HepG2 (cell line): ENCODE data around the gene KCNAB2. TPM values are rescaled to one million over a fixed set of nuclear protein-coding genes. Genes with fewer than 3 reads are reported as not detected.

Experiments
- polyA plus RNA-seq, 8 experiments: library from polyadenylated mRNA; depleted of rRNA in 3 of 8; stranded (reverse) in 7 of 8; unstranded in 1 of 8; fragments of >200 nt; fragmentation: Illumina TruSeq in 4 of 8; extraction: Trizol in 4 of 8; gene quantifications; 2 replicates each; pipeline versions ENCODE4 v1.2.1 to v1.2.3, GENCODE V29; 2011 to 2016; ENCODE audit warnings: low read depth in 4 of 8, missing spikeins in 1 of 8, mixed read lengths in 1 of 8; ENCODE audit not compliant: insufficient read depth in 1 of 8
- total RNA-seq, 5 experiments: library from RNA; depleted of rRNA; stranded (reverse); fragments of >200 nt; fragmentation: Illumina TruSeq; extraction: Trizol; gene quantifications; 2 replicates each; pipeline ENCODE4 v1.2.3, GENCODE V29; 2016; ENCODE audit warnings: low read depth in 1 of 5

The KCNAB2 gene
- total and polyA plus RNA-seq, 2 of the 13 experiments (the other 11 are each of a cell fraction or from before 2014, with no cell fraction given) = 6.2 to 8.8 TPM

Other genes starting within 250 kb of the KCNAB2 start
- gene NPHP4, start 53.5 kb upstream of the KCNAB2 start, total RNA-seq (2016; rRNA removed; fragmentation: Illumina TruSeq; extraction: Trizol) = 5.7 and 6.8 TPM in 2 replicates
- 4.4 and 4.8 TPM in 2 replicates for gene NPHP4, start 53.5 kb upstream of the KCNAB2 start, polyA plus RNA-seq (2011; rRNA removed)
- gene CHD5, start 134.4 kb downstream of the KCNAB2 start, total RNA-seq (2016; rRNA removed; fragmentation: Illumina TruSeq; extraction: Trizol) = 0.02 TPM in 1 of 2 replicates, not detected in the other
- gene CHD5, start 134.4 kb downstream of the KCNAB2 start, polyA plus RNA-seq (2011; rRNA removed) = 0.09 and 0.21 TPM in 2 replicates
- gene RPL22, start 153.7 kb downstream of the KCNAB2 start, total RNA-seq (2016; rRNA removed; fragmentation: Illumina TruSeq; extraction: Trizol) = 545 and 787 TPM in 2 replicates
- 146 and 214 TPM in 2 replicates for gene RPL22, start 153.7 kb downstream of the KCNAB2 start, polyA plus RNA-seq (2011; rRNA removed)
- 1.7 and 9.8 TPM in 2 replicates for gene RNF207, start 160.2 kb downstream of the KCNAB2 start, total RNA-seq (2016; rRNA removed; fragmentation: Illumina TruSeq; extraction: Trizol)
- 15.9 and 17.9 TPM in 2 replicates for gene RNF207, start 160.2 kb downstream of the KCNAB2 start, polyA plus RNA-seq (2011; rRNA removed)
- 61.7 and 69.7 TPM in 2 replicates for gene ICMT, start 190.1 kb downstream of the KCNAB2 start, total RNA-seq (2016; rRNA removed; fragmentation: Illumina TruSeq; extraction: Trizol)
- 23.1 and 24.6 TPM in 2 replicates for gene ICMT, start 190.1 kb downstream of the KCNAB2 start, polyA plus RNA-seq (2011; rRNA removed)
- gene HES3, start 198.3 kb downstream of the KCNAB2 start, total RNA-seq (2016; rRNA removed; fragmentation: Illumina TruSeq; extraction: Trizol) = not detected in 2 replicates
- not detected in 2 replicates for gene HES3, start 198.3 kb downstream of the KCNAB2 start, polyA plus RNA-seq (2011; rRNA removed)
- 0.27 and 0.31 TPM in 2 replicates for gene GPR153, start 215.2 kb downstream of the KCNAB2 start, total RNA-seq (2016; rRNA removed; fragmentation: Illumina TruSeq; extraction: Trizol)
- gene GPR153, start 215.2 kb downstream of the KCNAB2 start, polyA plus RNA-seq (2011; rRNA removed) = 0.22 and 0.44 TPM in 2 replicates